GM19099 (cell line): ENCODE data around the gene CPVL.

Experiments
- POLR2A ChIP-seq: IDR thresholded peaks from 3 replicates; pipeline ENCODE4 v1.6.1; 2011; ENCODE audit warnings: low read depth; ENCODE audit not compliant: insufficient read length; ENCODE audit errors: extremely low read depth

CPVL gene

GRCh38 chr7:29139191-29139590 is 7.1 kb downstream of the CPVL start:
- no peak for TF ChIP-seq POLR2A

- TF ChIP-seq POLR2A = no peak
Observed at GRCh38 chr7:29138588-29138987, 7.7 kb downstream of the CPVL start.

- TF ChIP-seq POLR2A = no peak
Observed at GRCh38 chr7:29135846-29136245, 10.5 kb downstream of the CPVL start.

GRCh38 chr7:29132980-29133379 is 13.4 kb downstream of the CPVL start:
- TF ChIP-seq POLR2A = no peak

DNA sequence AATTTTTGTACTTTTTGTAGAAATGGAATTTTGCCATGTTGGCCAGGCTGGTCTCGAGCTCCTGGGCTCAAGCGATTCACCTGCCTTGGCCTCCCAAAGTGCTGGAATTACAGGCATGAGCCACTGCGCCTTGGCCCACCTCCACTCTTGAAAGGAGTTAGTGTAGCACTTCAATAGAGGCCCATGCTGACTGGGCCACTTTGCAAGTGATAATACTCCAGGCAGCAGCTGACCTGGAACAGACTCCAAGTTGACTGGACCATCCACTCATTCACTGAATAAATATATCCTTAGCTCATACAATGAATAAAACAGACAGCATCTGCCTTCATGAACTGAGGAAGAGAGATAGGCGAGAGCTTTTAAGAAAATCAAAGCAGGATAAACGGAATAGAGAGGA is 14.7 kb downstream of the CPVL start:
- no peak for TF ChIP-seq POLR2A

- no peak for TF ChIP-seq POLR2A
Observed at GRCh38 chr7:29130096-29130495, 16.2 kb downstream of the CPVL start.

DNA sequence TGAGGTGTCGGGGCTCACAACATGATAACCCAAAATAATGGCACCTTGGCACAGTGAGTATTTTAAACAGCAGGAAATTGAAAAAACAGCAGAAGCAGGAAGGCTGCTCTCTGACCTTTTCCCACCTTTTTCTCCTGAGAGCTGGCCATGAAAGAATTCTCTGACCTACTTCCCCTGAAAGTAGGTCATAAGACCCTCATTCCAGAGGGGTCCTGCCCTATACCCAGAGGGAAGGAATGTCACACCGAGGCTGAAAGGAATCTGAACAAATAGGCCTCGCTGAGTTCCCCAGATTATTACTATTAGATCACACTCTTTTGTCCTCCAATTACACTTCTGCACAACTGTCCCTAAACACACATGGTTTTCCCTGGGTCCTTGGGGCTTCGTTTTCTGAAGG is 18.8 kb downstream of the CPVL start:
- TF ChIP-seq POLR2A = no peak

GRCh38 chr7:29126804-29127203 is 19.5 kb downstream of the CPVL start:
- no peak for TF ChIP-seq POLR2A

DNA sequence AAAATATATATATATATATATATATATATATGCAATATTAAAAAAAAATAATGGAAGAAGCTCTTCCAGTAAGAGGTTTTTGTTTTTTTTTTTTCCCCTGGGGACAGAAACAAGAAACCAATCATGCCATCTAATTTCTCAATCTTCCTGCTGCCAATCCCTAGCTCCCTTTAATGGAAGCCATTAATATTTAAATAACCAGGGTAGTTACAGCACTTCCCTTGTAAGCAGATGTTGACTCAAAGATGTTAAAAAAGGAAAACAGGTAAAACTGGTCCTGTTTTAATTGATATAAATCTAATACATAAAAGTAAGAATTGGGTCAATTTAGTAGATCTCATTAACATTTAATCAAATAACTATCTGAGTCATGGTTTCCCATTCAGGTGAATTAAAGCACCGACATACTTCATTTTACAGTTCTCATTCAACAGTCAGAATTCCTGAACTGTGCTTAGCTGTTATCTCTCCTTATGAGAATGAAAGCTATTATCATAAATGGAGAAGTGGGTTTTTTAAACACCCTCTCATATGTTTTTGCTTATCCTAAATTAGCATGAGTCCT is 22.6 kb downstream of the CPVL start:
- no peak for TF ChIP-seq POLR2A

DNA sequence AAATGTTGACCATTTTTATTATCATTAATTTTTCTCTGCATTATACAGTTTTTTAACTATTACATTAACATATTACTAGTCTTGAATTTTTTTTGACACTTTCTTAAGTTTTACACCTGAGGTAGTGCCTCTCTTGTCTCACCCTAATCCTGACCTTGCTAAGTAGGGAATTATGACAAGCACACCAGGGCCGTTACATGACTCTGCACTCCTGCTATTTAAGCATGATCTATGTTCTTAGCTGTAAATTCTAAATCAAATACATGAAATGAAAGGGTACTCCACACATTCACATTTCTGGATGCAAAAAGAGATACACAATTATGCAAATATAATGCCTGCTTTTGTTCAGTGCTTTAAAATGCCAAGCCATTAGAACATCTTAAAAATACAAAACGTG is 23.6 kb downstream of the CPVL start:
- TF ChIP-seq POLR2A = no peak

GRCh38 chr7:29122081-29122480 is 24.3 kb downstream of the CPVL start:
- no peak for TF ChIP-seq POLR2A

- no peak for TF ChIP-seq POLR2A
Observed at GRCh38 chr7:29120955-29121354, 25.4 kb downstream of the CPVL start.

DNA sequence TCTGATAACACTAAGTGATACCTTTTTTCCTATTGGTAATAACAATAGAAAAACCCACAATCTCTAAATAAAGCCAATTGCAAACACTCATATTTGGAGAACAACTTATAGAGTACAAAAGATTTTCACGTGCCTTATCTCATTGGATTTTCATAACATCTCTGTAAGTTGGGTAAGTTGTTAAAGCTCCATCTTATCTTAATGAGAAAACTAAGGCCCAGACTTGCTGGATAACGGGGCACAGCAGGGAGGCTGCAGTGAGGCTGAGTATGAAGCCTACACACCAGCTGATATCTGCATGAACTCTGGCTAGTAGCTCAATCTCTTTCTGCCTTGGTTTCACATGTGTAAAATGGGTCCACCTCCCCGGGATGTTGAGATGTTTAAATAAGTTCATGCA is 26.8 kb downstream of the CPVL start:
- no peak for TF ChIP-seq POLR2A

- TF ChIP-seq POLR2A = no peak
Observed at GRCh38 chr7:29116361-29117200, 29.8 kb downstream of the CPVL start.

DNA sequence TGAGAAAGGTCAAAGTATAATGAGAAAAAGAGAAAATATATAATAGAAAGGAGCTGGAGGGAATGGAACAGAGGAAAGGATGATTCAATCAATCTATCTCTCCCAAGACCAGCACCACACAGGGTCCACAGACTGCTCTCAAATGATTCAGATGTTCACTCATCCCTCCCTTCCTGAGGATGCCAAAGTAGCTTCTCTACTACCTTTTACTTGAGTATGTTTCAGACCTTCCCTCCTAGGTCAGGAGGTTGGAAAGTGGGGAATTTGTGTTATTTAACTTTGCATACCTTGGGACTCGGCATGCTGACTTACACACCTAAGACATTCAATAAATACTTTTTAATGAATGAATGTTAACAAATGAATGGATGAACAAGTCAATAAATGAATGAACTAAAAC is 30.6 kb downstream of the CPVL start:
- TF ChIP-seq POLR2A = no peak

DNA sequence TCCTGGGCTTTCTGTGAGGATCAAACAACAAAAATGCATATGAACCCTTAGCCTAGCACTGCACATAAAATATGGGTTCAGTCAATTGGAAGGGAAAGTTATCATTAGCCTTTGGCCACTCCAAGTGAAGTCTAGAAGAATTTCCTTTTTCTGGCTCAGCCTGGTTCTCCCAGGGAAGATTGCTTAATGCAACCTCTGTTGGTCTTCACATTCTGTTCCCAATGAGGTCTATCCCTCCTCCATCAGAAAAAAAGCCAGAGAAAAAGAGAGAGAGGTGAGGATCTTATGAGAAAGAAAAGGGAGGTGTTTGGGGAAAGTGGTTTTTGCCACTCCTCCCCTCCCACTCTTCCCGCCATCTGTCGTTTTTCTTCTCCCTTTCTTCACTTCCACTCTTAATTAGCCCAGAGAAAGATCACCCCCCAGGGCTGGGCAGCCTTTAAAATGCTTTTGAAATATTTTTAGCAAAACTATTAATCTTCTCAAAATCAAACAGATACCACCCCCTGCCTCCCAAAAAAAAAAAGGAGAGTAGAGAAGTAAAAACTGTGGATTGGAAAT is 31.1 kb downstream of the CPVL start:
- TF ChIP-seq POLR2A = no peak

DNA sequence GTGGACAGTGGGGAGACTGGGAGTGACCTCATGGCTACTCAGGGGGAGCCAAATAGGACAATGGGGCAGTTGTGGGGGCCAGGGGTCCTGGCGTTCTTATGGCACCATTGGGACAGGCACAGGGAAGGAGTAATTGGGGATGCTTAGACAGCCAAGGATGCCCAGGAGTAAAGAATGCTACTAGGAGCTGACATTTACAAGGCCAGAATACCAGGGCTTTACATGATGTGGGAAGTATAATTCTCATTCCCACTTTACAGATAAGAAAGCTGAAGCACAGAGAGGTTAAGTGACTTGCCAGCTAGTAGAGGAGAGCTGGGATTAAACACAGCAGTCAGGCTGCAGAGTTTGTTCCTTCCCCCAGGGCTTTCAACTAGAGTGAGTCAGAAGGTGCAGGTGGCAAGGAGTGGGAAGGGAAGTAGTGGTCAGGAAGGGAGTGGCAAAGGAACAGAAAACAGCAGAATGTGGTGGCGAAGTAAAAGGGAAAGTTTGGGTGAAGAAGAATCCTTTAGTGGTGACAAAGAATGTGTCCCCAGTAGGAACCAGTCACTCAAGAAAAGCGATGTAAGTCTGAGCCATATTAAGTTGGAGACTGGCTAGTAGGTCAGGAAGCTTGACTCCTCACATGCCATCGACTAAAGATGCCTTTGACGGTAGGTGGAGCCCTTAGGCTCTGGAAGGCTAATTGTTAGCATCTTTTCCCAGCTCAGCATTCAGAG is 32.8 kb downstream of the CPVL start:
- no peak for TF ChIP-seq POLR2A

DNA sequence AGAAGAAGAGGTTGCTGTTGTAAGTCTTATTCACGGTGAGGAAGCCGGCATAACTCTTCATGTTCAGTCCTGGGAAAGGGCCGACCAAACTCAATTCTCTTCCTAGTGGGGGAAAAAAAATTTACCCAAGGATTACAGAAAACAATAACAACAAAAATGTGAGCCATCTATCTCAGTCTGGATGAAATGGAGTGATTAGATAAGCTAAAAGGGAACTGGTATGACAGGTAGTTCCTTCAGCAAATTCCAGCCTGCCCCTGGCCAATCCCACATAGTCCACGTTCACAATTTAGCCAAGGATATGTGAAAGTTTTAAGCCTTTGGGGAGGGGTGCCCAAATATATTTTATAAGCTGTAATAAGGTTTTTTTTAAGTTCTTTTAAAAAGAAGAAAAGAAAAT is 33.6 kb downstream of the CPVL start:
- no peak for TF ChIP-seq POLR2A
